ENCODE measurements around the gene KCND3. TPM values are rescaled to one million over a fixed set of nuclear protein-coding genes. Genes with fewer than 3 reads are reported as not detected.

Gene KCND3
- total RNA-seq, 1 experiment from 2014 or later: 0.15 TPM

GRCh38 chr1:111875640-111876039, 113.8 kb downstream of the KCND3 start:
- H4K8ac ChIP-seq (replicated peaks; ENCODE audit: insufficient read length, low read depth, low read length): no peak overlapping the region
- H3K18ac ChIP-seq (ENCODE audit: insufficient read length, low read depth, low read length): no peak overlapping the region
- Mint-ChIP-seq H3K36me3 (ENCODE audit: insufficient read depth in 1 of 3, low read depth in 3 of 3) (no peaks in the 10 kb centered on the region), H3K27me3 (ENCODE audit: low read depth) (peaks cover 1% of the 10 kb centered on the region), H3K4me3 (no peak overlapping the region), H3K9me3 (no peaks in the 10 kb centered on the region), H3K27ac (no peak overlapping the region), H3K4me1 (peaks cover 0 to 5% of the 10 kb centered on the region in 2 experiments; a peak in 1 of 4 replicates)
- no peak overlapping the region for H2AFZ ChIP-seq (ENCODE audit: low read length)
- no peak overlapping the region for H3K27ac ChIP-seq (ENCODE audit: insufficient read length, low read depth, low read length)
- H4K5ac ChIP-seq (ENCODE audit: insufficient read length, low read depth, low read length): no peak overlapping the region
- no peak overlapping the region for H2BK15ac ChIP-seq (ENCODE audit: low read depth, low read length)
- no peak overlapping the region for H4K91ac ChIP-seq (ENCODE audit: insufficient read length, low read depth, low read length)
- H3K4me1 ChIP-seq (ENCODE audit: insufficient read depth, low read length): no peaks in the 10 kb centered on the region
- H2AK5ac ChIP-seq (ENCODE audit: insufficient read length, low read length): no peak overlapping the region
- H3K9me3 ChIP-seq (ENCODE audit: control insufficient read depth, low read depth, low read length): no peaks in the 10 kb centered on the region
- H3K9ac ChIP-seq (ENCODE audit: extremely low read depth, insufficient read length, low read length): no peak overlapping the region
- no peaks in the 10 kb centered on the region for H4K20me1 ChIP-seq (ENCODE audit: control insufficient read depth, insufficient read depth, insufficient read length)
- H3K23me2 ChIP-seq (ENCODE audit: insufficient read length, low read depth, low read length, poor library complexity, severe bottlenecking): no peaks in the 10 kb centered on the region
- H3K23ac ChIP-seq (ENCODE audit: insufficient read length, low read depth, low read length): no peak overlapping the region
- no peak for DNase-seq
- no peak overlapping the region for H2BK20ac ChIP-seq (ENCODE audit: low read depth, low read length, poor library complexity, severe bottlenecking)
- H3K4me2 ChIP-seq (ENCODE audit: insufficient read depth, insufficient read length, low read length): no peak overlapping the region
- no peak overlapping the region for H2BK12ac ChIP-seq (ENCODE audit: insufficient read length, low read depth, low read length)
- no peak for TF ChIP-seq CTCF (conservative IDR thresholded peaks at IDR 0.05)
- no peak overlapping the region for H3K56ac ChIP-seq (ENCODE audit: insufficient read length, low read depth, low read length)
- no peak overlapping the region for H2BK120ac ChIP-seq (ENCODE audit: low read depth, low read length, poor library complexity, severe bottlenecking)
- no peak overlapping the region for H2BK5ac ChIP-seq (ENCODE audit: insufficient read length, low read length)
- no peaks in the 10 kb centered on the region for H3K79me1 ChIP-seq (ENCODE audit: insufficient read depth, low read depth, low read length, poor library complexity, severe bottlenecking)
- H3K27me3 ChIP-seq (ENCODE audit: insufficient read depth, low read length): no peaks in the 10 kb centered on the region
- WGBS (ENCODE audit: extremely low coverage, insufficient read length, low lambda C conversion rate): no CpG with 5 or more reads among the region's 3 CpGs
- no peak overlapping the region for H3T11ph ChIP-seq (ENCODE audit: low read length)
- H3K4ac ChIP-seq (ENCODE audit: low read depth, low read length): no peak overlapping the region
- no peaks in the 10 kb centered on the region for H3K79me2 ChIP-seq (ENCODE audit: insufficient read depth, low read length)
- no peak overlapping the region for H3K14ac ChIP-seq (ENCODE audit: insufficient read depth, low read length)

Measured in H9 (cell line).